HFFc6 (cell line): Measurements from ENCODE around the gene SYT5. TPM values are rescaled to one million over a fixed set of nuclear protein-coding genes. Genes with fewer than 3 reads are reported as not detected.

Experiments used
- DNase-seq: peaks from one replicate; pipeline ENCODE4 v3.0.0-alpha.2; 2018
- H3K27ac Mint-ChIP-seq: 2 replicates; pipeline ENCODE4 v1.8.0; 2020; ENCODE audit warnings: mild to moderate bottlenecking, mixed read lengths
- H3K27me3 Mint-ChIP-seq: 2 replicates; pipeline ENCODE4 v1.8.0; 2021; ENCODE audit warnings: mild to moderate bottlenecking, moderate library complexity, mixed read lengths; ENCODE audit not compliant: insufficient read depth
- H3K36me3 Mint-ChIP-seq: 2 replicates; pipeline ENCODE4 v1.8.0; 2021; ENCODE audit warnings: low read depth, mixed read lengths
- H3K4me1 Mint-ChIP-seq: 2 replicates; pipeline ENCODE4 v1.8.0; 2020; ENCODE audit warnings: low read depth, mixed read lengths
- H3K4me3 Mint-ChIP-seq: 2 replicates; pipeline ENCODE4 v1.8.0; 2020; ENCODE audit warnings: mild to moderate bottlenecking, moderate library complexity, mixed read lengths
- H3K9me3 Mint-ChIP-seq: 2 replicates; pipeline ENCODE4 v1.8.0; 2020; ENCODE audit warnings: mild to moderate bottlenecking, mixed read lengths
- total RNA-seq, 6 experiments: library from RNA; stranded (reverse); fragmentation: NEBNext Ultra II Directional; extraction: Animal tissue kit (Norgen Biotek cat#: 25700); gene quantifications; 2 replicates in 1 of 6; 3 replicates in 5 of 6; pipeline ENCODE4 v1.2.3, GENCODE V29; 2021
- TF ChIP-seq, protein P1 (sequence below): fragments of 200-600 bp; sonication (generic); IDR thresholded peaks from 2 replicates; pipeline ENCODE4 v1.5.0; 2021; ENCODE audit warnings: antibody characterized with exemption, mild to moderate bottlenecking

Gene SYT5
- total RNA-seq, 6 experiments from 2014 or later = 0.09 to 1.2 (median 0.38) TPM; not detected in 3

DNA sequence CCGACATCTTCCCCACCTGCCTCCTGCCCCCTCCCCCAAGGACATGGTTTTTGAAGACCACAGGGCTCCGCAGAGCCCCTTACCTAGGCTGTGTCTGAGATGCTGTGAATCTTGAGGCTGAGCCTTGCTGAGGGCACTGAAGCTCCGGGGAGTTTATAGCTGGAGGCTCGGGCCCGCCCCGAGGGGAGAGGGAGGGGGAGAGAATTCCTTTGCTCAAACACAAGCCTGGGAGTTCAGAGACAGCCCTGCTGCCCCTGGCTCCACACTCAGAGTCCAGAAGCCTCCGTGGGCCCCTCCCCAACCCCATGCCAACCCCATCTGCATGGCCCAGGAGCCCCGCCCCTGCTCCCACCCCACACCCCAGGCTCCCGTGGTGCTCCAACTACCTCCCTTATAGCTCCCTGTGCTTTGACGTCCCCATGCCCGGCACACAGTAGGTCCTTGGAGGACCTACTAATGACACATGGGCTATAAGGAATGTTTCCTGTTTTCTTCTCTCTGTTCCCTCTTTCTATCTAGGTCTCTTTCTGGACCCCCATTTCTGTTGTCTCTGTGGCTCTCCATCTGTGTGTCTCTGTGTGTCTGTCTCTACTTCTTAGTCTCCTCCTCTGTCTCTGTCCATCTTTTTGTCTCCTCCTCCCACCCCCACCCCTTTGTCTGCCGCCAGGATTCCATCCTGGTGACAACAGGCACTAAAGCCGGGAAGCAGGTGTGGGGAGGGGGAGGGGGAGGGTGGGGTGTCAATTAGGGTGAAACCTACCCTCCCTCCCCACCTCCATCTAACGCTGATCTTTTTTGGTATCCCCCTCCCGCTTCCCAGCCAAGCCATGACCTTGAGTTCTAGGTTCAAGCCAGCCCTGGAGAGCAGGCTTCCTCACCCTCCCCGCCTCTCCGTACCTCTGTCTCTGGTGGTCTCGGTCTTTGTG lies 30.7 kb downstream of the SYT5 start, which contains the start of gene TNNT1:
TSS of gene TNNT1 (minus strand) at position 129 of the 926 bp plus-strand sequence. CDS start 2,049 bp downstream, outside the sequence.
- DNase-seq = no peak
- Mint-ChIP-seq H3K9me3 (no peaks in the 10 kb centered on the region), H3K4me3 (no peak within 1 kb of the TSS), H3K27me3 (peaks cover 29% of the 10 kb centered on the region), H3K27ac (no peak within 1 kb of the TSS), H3K4me1 (peaks cover 7% of the 10 kb centered on the region; the same call in 1 of the 2 replicates), H3K36me3 (no peaks in the 10 kb centered on the region)
- TF ChIP-seq, protein P1, sequence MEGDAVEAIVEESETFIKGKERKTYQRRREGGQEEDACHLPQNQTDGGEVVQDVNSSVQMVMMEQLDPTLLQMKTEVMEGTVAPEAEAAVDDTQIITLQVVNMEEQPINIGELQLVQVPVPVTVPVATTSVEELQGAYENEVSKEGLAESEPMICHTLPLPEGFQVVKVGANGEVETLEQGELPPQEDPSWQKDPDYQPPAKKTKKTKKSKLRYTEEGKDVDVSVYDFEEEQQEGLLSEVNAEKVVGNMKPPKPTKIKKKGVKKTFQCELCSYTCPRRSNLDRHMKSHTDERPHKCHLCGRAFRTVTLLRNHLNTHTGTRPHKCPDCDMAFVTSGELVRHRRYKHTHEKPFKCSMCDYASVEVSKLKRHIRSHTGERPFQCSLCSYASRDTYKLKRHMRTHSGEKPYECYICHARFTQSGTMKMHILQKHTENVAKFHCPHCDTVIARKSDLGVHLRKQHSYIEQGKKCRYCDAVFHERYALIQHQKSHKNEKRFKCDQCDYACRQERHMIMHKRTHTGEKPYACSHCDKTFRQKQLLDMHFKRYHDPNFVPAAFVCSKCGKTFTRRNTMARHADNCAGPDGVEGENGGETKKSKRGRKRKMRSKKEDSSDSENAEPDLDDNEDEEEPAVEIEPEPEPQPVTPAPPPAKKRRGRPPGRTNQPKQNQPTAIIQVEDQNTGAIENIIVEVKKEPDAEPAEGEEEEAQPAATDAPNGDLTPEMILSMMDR = no peak

DNA sequence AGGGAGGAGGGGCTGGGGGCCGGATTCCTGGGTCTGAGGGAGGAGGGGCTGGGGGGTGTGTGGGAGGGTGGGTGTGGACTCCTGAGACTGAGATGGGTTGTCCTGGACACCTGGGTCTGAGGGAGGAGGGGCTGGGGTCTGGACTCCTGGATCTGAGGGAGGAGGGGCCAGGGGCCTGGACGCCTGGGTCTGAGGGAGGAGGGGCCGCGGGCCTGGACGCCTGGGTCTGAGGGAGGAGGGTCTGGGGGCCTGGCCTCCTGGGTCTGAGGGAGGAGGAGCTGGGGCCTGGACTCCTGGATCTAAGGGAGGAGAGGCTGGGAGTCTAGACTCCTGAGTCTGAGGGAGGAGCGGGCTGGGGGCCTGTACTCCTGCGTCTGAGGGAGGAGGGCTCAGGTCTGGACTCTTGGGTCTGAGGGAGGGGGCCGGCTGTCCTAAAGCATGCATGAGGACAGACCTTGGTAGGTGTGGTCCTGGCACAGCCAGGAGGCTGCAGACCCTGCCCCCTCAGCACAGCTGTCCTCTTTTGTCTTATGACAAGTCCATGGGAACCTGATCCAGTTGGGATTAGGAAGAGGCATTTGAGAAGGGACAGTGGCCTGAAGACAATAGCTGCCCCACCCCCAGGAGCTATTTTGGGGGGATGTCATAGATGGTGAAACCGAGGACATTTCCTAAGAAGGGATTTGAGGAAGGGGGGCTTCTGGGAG lies 32.4 kb downstream of the SYT5 start:
- Mint-ChIP-seq H3K4me1 (peaks cover 7% of the 10 kb centered on the region; the same call in 1 of the 2 replicates), H3K27ac (no peak overlapping the region), H3K4me3 (no peak overlapping the region), H3K9me3 (no peaks in the 10 kb centered on the region), H3K27me3 (peaks cover 30% of the 10 kb centered on the region), H3K36me3 (no peaks in the 10 kb centered on the region)
- DNase-seq = no peak
- TF ChIP-seq, protein P1 = no peak

DNA sequence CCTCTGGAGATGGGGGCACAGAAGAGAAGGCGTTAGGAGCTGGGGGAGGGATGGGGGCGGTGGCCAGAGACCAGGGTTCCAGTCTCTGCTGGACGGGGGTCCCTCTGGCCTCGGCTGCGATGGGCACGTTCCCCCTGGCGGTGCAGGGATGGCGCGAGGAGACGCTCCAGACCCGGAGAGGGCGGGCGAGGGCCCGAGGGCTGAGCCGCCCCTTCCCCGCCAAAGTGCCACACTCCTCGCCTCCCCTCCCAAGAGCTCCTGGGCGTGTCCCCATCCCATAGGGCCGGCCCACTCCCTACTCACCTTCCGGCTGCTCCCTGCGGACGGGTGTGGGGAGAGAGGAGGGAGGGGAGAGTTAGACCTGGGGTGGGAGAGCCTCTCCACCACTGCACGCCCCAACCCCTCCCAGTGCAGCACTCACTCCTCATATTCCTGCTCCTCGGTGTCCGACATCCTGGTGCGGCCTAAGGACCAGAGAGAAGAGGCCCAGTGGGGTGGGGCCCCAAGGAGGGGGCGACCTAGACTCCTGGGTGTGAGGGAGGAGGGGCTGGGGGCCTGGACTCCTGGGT lies 33.3 kb downstream of the SYT5 start:
- Mint-ChIP-seq H3K9me3 (no peaks in the 10 kb centered on the region), H3K27ac (no peak overlapping the region), H3K36me3 (no peaks in the 10 kb centered on the region), H3K4me1 (peaks cover 7% of the 10 kb centered on the region; the same call in 1 of the 2 replicates), H3K4me3 (no peak overlapping the region), H3K27me3 (peaks cover 30% of the 10 kb centered on the region)
- DNase-seq = no peak
- TF ChIP-seq, protein P1 = no peak

DNA sequence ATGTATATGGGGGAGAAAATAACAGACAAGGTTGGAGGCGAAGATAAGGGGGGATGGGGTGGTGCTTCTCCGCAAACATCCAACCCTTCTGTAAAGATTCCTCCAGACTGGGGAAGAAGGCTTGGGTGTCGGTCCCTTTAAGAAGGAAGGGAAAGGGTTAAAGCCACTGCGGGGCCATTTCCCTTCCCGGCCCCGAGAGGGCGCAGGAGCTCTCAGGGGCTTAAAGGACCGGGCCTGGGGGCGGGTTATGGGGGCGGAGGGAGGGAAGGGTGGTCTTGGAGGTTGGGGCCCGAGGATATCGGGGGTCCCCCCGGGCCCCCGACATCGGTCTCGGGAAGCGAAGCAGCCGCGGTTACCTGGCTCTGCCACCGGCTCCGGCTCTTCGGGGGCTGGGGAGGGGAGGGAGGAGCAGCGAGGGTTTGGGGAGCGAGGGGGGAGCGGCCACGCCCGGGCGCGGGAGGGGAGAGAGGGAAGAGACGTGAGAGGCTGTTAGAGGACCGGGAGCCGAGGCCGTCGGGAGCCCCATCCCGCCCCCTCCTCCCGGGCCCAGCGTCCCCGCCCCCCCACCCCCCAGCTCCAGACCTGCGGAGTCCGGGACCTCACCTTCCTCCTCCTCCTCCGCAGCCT lies 33.9 kb downstream of the SYT5 start:
- DNase-seq = no peak
- H3K4me1 Mint-ChIP-seq = peaks cover 9% of the 10 kb centered on the region
- H3K27me3 Mint-ChIP-seq = peaks cover 30% of the 10 kb centered on the region
- no peaks in the 10 kb centered on the region for H3K9me3 Mint-ChIP-seq
- TF ChIP-seq, protein P1 = peak; percentile 71
- no peak overlapping the region for H3K27ac Mint-ChIP-seq
- H3K4me3 Mint-ChIP-seq = no peak overlapping the region
- H3K36me3 Mint-ChIP-seq = no peaks in the 10 kb centered on the region

DNA sequence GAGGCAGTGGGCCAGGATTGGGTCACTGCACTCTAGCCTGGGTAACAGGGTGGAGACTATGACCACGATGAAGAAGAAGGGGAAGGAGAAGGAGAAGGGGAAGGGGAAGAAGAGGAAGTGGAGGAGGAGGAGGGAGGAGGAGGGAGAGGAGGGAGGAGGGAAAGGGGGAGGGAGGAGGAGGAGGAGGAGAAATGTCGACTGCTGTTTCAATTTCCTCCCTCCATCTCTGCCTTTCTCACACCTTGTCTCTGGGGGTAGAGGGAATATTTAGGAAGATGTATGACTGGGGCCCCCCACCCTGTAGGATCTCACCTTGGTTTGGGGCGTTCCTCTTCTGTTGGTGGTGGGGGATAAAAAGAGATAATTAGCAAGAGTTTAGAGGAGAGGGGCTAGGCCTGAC lies 34.9 kb downstream of the SYT5 start:
- TF ChIP-seq, protein P1 = no peak
- H3K27me3 Mint-ChIP-seq = peaks cover 27% of the 10 kb centered on the region
- no peak overlapping the region for H3K27ac Mint-ChIP-seq
- H3K4me1 Mint-ChIP-seq = peaks cover 12% of the 10 kb centered on the region
- no peak for DNase-seq
- no peaks in the 10 kb centered on the region for H3K36me3 Mint-ChIP-seq
- H3K4me3 Mint-ChIP-seq = no peak overlapping the region
- no peaks in the 10 kb centered on the region for H3K9me3 Mint-ChIP-seq
